ENCODE data around the gene PPIF.
"Not testable (repeated sequence)": the region's sequence is repeated elsewhere in the genome, so short reads cannot be mapped to it uniquely, and the experiment has no call there.

DNA sequence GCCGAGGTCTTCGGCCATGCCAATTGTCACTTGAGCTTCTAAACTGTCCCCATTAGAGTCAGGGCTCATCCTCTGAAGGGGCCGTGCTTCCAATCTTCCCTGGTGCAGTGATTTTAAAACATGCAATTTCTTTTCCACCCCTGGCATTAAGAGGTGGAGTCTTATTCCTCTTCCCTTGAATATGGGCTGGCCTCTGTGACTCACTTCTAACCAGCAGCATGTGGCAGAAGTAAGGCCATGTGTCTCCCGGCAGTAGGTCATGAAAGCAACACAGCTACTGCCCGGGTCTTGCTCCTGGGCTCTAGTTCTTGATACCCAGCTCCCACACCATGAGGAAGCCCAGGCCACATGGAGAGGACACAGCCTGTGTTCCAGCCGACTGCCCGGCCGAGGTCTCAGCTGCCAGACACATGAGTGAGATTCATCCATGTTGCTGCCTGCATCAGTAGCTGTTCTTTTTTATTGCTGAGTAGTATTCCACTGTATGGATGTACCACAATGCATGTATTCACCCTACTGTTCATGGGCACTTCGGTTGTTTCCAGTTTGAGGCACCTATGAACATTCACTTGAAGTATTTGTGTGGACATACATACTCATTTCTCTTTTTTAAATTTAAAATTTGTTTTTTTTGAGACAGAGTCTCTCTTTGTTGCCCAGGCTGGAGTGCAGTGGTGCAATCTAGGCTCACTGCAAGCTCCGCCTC, 14.5 kb upstream of the PPIF start:
- not testable (repeated sequence) for TF ChIP-seq POLR2A, POLR2AphosphoS5 (IDR thresholded peaks at IDR 0.05)
- TF ChIP-seq, protein P1, sequence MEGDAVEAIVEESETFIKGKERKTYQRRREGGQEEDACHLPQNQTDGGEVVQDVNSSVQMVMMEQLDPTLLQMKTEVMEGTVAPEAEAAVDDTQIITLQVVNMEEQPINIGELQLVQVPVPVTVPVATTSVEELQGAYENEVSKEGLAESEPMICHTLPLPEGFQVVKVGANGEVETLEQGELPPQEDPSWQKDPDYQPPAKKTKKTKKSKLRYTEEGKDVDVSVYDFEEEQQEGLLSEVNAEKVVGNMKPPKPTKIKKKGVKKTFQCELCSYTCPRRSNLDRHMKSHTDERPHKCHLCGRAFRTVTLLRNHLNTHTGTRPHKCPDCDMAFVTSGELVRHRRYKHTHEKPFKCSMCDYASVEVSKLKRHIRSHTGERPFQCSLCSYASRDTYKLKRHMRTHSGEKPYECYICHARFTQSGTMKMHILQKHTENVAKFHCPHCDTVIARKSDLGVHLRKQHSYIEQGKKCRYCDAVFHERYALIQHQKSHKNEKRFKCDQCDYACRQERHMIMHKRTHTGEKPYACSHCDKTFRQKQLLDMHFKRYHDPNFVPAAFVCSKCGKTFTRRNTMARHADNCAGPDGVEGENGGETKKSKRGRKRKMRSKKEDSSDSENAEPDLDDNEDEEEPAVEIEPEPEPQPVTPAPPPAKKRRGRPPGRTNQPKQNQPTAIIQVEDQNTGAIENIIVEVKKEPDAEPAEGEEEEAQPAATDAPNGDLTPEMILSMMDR (IDR thresholded peaks at IDR 0.05) = not testable (repeated sequence)

Measured in breast epithelium (tissue), 3 donors.